Uterus (tissue), 2 donors: ENCODE results near the gene BID.

ENCODE experiments used
- CTCF ChIP-seq, 4 experiments: fragments of 200-600 bp in 2 of 4; fragments of 450-650 bp in 2 of 4; sonication (generic) in 2 of 4; IDR thresholded peaks; one replicate each; pipeline ENCODE4 v1.5.1; 2016 to 2019; ENCODE audit warnings: antibody characterized with exemption in 4 of 4, mild to moderate bottlenecking in 2 of 4, moderate library complexity in 1 of 4
- POLR2A ChIP-seq, 2 donors: fragments of 450-650 bp; IDR thresholded peaks; one replicate each; pipeline ENCODE4 v1.6.1; 2016; ENCODE audit warnings: antibody characterized with exemption in 2 of 2, mild to moderate bottlenecking in 1 of 2, moderate library complexity in 1 of 2

- TF ChIP-seq POLR2A (IDR thresholded peaks at IDR 0.05), result no peak
- TF ChIP-seq CTCF (IDR thresholded peaks at IDR 0.05), result no peak
These were observed 27.4 kb downstream of the BID start for GRCh38 chr22:17746916-17747315.
